Measurements from ENCODE around the gene CACUL1. TPM values are rescaled to one million over a fixed set of nuclear protein-coding genes. Genes with fewer than 3 reads are reported as not detected.
"Not testable (repeated sequence)": the region's sequence is repeated elsewhere in the genome, so short reads cannot be mapped to it uniquely, and the experiment has no call there.

CACUL1 gene
- total and polyA plus RNA-seq, 4 experiments from 2014 or later, result 14.9 to 32.3 (median 31.3) TPM

GRCh38 chr10:118794971-118795370 lies 40.2 kb upstream of the CACUL1 start:
- H3K27ac Mint-ChIP-seq; H3K27ac ChIP-seq (ENCODE audit: low read depth, low read length); H3K4me3 ChIP-seq (ENCODE audit: low read length in 2 of 2); H3K4me3 Mint-ChIP-seq; H3K9me3 ChIP-seq (ENCODE audit: control insufficient read depth in 1 of 2, low read length in 2 of 2); H3K4me1 Mint-ChIP-seq; CTCF ChIA-PET (ENCODE audit: partially characterized antibody); DNase-seq; H3K4me1 ChIP-seq (ENCODE audit: insufficient read depth, low read length); POLR2A ChIA-PET (ENCODE audit: partially characterized antibody); H3K27me3 ChIP-seq (ENCODE audit: insufficient read depth, low read length); H3K36me3 ChIP-seq (ENCODE audit: insufficient read depth, low read length); intact Hi-C loops (cut with micrococcal nuclease); H3K36me3 Mint-ChIP-seq: not testable (repeated sequence)
- peaks cover 10 to 13% of the 10 kb centered on the region in 2 donors for H3K27me3 Mint-ChIP-seq
- peaks cover 0 to 13% (median 7%) of the 10 kb centered on the region in 8 donors for H3K9me3 Mint-ChIP-seq

GRCh38 chr10:118793545-118793944 lies 38.8 kb upstream of the CACUL1 start:
- ChIA-PET POLR2A (ENCODE audit: partially characterized antibody) (no interaction called here), CTCF (ENCODE audit: partially characterized antibody) (no interaction called here)
- H3K9me3 Mint-ChIP-seq, result peaks cover 0 to 13% (median 7%) of the 10 kb centered on the region in 8 donors
- H3K27ac Mint-ChIP-seq, result no peak overlapping the region
- Histone ChIP-seq H3K27me3 (ENCODE audit: insufficient read depth, low read length) (no peaks in the 10 kb centered on the region), H3K36me3 (ENCODE audit: insufficient read depth, low read length) (no peaks in the 10 kb centered on the region), H3K27ac (ENCODE audit: low read depth, low read length) (no peak overlapping the region), H3K4me3 (ENCODE audit: low read length in 2 of 2) (no peak overlapping the region), H3K9me3 (ENCODE audit: control insufficient read depth in 1 of 2, low read length in 2 of 2) (no peaks in the 10 kb centered on the region), H3K4me1 (ENCODE audit: insufficient read depth, low read length) (no peaks in the 10 kb centered on the region)
- no peak overlapping the region for H3K4me3 Mint-ChIP-seq
- DNase-seq, result no peak
- H3K4me1 Mint-ChIP-seq, result no peaks in the 10 kb centered on the region
- intact Hi-C loops (cut with micrococcal nuclease), result no loop called here
- H3K27me3 Mint-ChIP-seq, result peaks cover 13 to 15% of the 10 kb centered on the region in 2 donors
- no peaks in the 10 kb centered on the region for H3K36me3 Mint-ChIP-seq

GRCh38 chr10:118792526-118792925 lies 37.8 kb upstream of the CACUL1 start:
- ChIA-PET CTCF (ENCODE audit: partially characterized antibody) (no interaction called here), POLR2A (ENCODE audit: partially characterized antibody) (no interaction called here)
- no peaks in the 10 kb centered on the region for H3K36me3 ChIP-seq (ENCODE audit: insufficient read depth, low read length)
- intact Hi-C loops (cut with micrococcal nuclease), result no loop called here
- Mint-ChIP-seq H3K27me3 (peaks cover 10 to 14% of the 10 kb centered on the region in 2 donors), H3K36me3 (no peaks in the 10 kb centered on the region), H3K4me1 (no peaks in the 10 kb centered on the region), H3K27ac (peak overlapping the region in 1 of 7 donors; percentile 19), H3K9me3 (peaks cover 0 to 13% (median 7%) of the 10 kb centered on the region in 8 donors), H3K4me3 (no peak overlapping the region)
- H3K4me3 ChIP-seq (ENCODE audit: low read length in 2 of 2), result no peak overlapping the region
- H3K27ac ChIP-seq (ENCODE audit: low read depth, low read length), result no peak overlapping the region
- no peaks in the 10 kb centered on the region for H3K9me3 ChIP-seq (ENCODE audit: control insufficient read depth in 1 of 2, low read length in 2 of 2)
- H3K4me1 ChIP-seq (ENCODE audit: insufficient read depth, low read length), result no peaks in the 10 kb centered on the region
- DNase-seq, result no peak
- no peaks in the 10 kb centered on the region for H3K27me3 ChIP-seq (ENCODE audit: insufficient read depth, low read length)

- Mint-ChIP-seq H3K36me3 (no peaks in the 10 kb centered on the region), H3K4me1 (no peaks in the 10 kb centered on the region), H3K9me3 (peaks cover 0 to under 1% (median 0%) of the 10 kb centered on the region in 8 donors), H3K27me3 (peaks cover 12 to 17% of the 10 kb centered on the region in 2 donors), H3K4me3 (no peak overlapping the region), H3K27ac (no peak overlapping the region)
- DNase-seq, result no peak
- intact Hi-C loops (cut with micrococcal nuclease), result no loop called here
- H3K27me3 ChIP-seq (ENCODE audit: insufficient read depth, low read length), result peaks cover 12% of the 10 kb centered on the region
- no peak overlapping the region for H3K27ac ChIP-seq (ENCODE audit: low read depth, low read length)
- no peaks in the 10 kb centered on the region for H3K9me3 ChIP-seq (ENCODE audit: control insufficient read depth in 1 of 2, low read length in 2 of 2)
- ChIA-PET POLR2A (ENCODE audit: partially characterized antibody) (no interaction called here), CTCF (ENCODE audit: partially characterized antibody) (no interaction called here)
- H3K4me3 ChIP-seq (ENCODE audit: low read length in 2 of 2), result no peak overlapping the region
- H3K36me3 ChIP-seq (ENCODE audit: insufficient read depth, low read length), result no peaks in the 10 kb centered on the region
- H3K4me1 ChIP-seq (ENCODE audit: insufficient read depth, low read length), result no peaks in the 10 kb centered on the region
These were observed 35.3 kb upstream of the CACUL1 start for GRCh38 chr10:118790058-118790457.

GRCh38 chr10:118785551-118785950 lies 30.8 kb upstream of the CACUL1 start:
- peaks cover 0 to 2% (median 0%) of the 10 kb centered on the region in 4 donors for H3K4me1 Mint-ChIP-seq
- no peak overlapping the region for H3K4me3 Mint-ChIP-seq
- ChIA-PET POLR2A (ENCODE audit: partially characterized antibody) (no interaction called here), CTCF (ENCODE audit: partially characterized antibody) (interaction anchor here (1.1 kb wide), 1 partner anchor 217 kb away, joined by 4 read pairs; no protein-coding TSS in a partner anchor)
- no peaks in the 10 kb centered on the region for H3K9me3 ChIP-seq (ENCODE audit: control insufficient read depth in 1 of 2, low read length in 2 of 2)
- no peaks in the 10 kb centered on the region for H3K36me3 Mint-ChIP-seq
- H3K36me3 ChIP-seq (ENCODE audit: insufficient read depth, low read length), result no peaks in the 10 kb centered on the region
- H3K27me3 ChIP-seq (ENCODE audit: insufficient read depth, low read length), result peaks cover 12% of the 10 kb centered on the region
- H3K9me3 Mint-ChIP-seq, result no peaks in the 10 kb centered on the region
- no peak overlapping the region for H3K4me3 ChIP-seq (ENCODE audit: low read length in 2 of 2)
- DNase-seq, result no peak
- no peaks in the 10 kb centered on the region for H3K4me1 ChIP-seq (ENCODE audit: insufficient read depth, low read length)
- H3K27ac Mint-ChIP-seq, result no peak overlapping the region
- intact Hi-C loops (cut with micrococcal nuclease), result no loop called here
- no peak overlapping the region for H3K27ac ChIP-seq (ENCODE audit: low read depth, low read length)
- H3K27me3 Mint-ChIP-seq, result peaks cover 13 to 26% of the 10 kb centered on the region in 2 donors

GRCh38 chr10:118783776-118784545 lies 29.2 kb upstream of the CACUL1 start:
- intact Hi-C loops (cut with micrococcal nuclease), result no loop called here
- peaks cover 0 to 2% (median 0%) of the 10 kb centered on the region in 4 donors for H3K4me1 Mint-ChIP-seq
- Histone ChIP-seq H3K9me3 (ENCODE audit: control insufficient read depth in 1 of 2, low read length in 2 of 2) (no peaks in the 10 kb centered on the region), H3K27me3 (ENCODE audit: insufficient read depth, low read length) (peaks cover 12% of the 10 kb centered on the region), H3K4me1 (ENCODE audit: insufficient read depth, low read length) (no peaks in the 10 kb centered on the region), H3K4me3 (ENCODE audit: low read length in 2 of 2) (no peak overlapping the region), H3K27ac (ENCODE audit: low read depth, low read length) (no peak overlapping the region), H3K36me3 (ENCODE audit: insufficient read depth, low read length) (no peaks in the 10 kb centered on the region)
- DNase-seq, result no peak
- CTCF ChIA-PET (ENCODE audit: partially characterized antibody), result no interaction called here
- H3K27ac Mint-ChIP-seq, result no peak overlapping the region
- H3K36me3 Mint-ChIP-seq, result no peaks in the 10 kb centered on the region
- H3K27me3 Mint-ChIP-seq, result peaks cover 14 to 23% of the 10 kb centered on the region in 2 donors
- H3K4me3 Mint-ChIP-seq, result peak overlapping the region in 2 of 8 donors; percentile 27 to 40
- no peaks in the 10 kb centered on the region for H3K9me3 Mint-ChIP-seq
- POLR2A ChIA-PET (ENCODE audit: partially characterized antibody), result no interaction called here

- POLR2A ChIA-PET (ENCODE audit: partially characterized antibody); H3K4me3 ChIP-seq (ENCODE audit: low read length in 2 of 2); intact Hi-C loops (cut with micrococcal nuclease); H3K27ac ChIP-seq (ENCODE audit: low read depth, low read length); DNase-seq; H3K9me3 Mint-ChIP-seq; H3K4me1 ChIP-seq (ENCODE audit: insufficient read depth, low read length); CTCF ChIA-PET (ENCODE audit: partially characterized antibody); H3K9me3 ChIP-seq (ENCODE audit: control insufficient read depth in 1 of 2, low read length in 2 of 2); H3K36me3 ChIP-seq (ENCODE audit: insufficient read depth, low read length); H3K27ac Mint-ChIP-seq; H3K4me1 Mint-ChIP-seq; H3K4me3 Mint-ChIP-seq; H3K36me3 Mint-ChIP-seq: not testable (repeated sequence)
- H3K27me3 Mint-ChIP-seq, result peaks cover 10 to 19% of the 10 kb centered on the region in 2 donors
- H3K27me3 ChIP-seq (ENCODE audit: insufficient read depth, low read length), result peaks cover 12% of the 10 kb centered on the region
These were observed 28.2 kb upstream of the CACUL1 start for GRCh38 chr10:118782916-118783465.
